Measurements from ENCODE around the gene LRRC14B.

The LRRC14B gene

GRCh38 chr5:200985-201384 lies 9.7 kb downstream of the LRRC14B start:
- Histone ChIP-seq H3K9me3 (ENCODE audit: control insufficient read depth, low read length) (no peaks in the 10 kb centered on the region), H3K27ac (no peak overlapping the region), H3K4me1 (no peaks in the 10 kb centered on the region), H3K4me2 (ENCODE audit: low read length) (no peak overlapping the region), H3K27me3 (ENCODE audit: control insufficient read depth, insufficient read depth, low read length) (no peaks in the 10 kb centered on the region), H3K79me2 (peaks cover 2% of the 10 kb centered on the region), H3K4me3 (ENCODE audit: low read depth, low read length) (no peak overlapping the region), H2AFZ (no peak overlapping the region), H3K9ac (no peak overlapping the region), H3K36me3 (ENCODE audit: control insufficient read depth, insufficient read depth, low read length) (no peaks in the 10 kb centered on the region)
- no peak for TF ChIP-seq CTCF (IDR thresholded peaks at IDR 0.05)

- Histone ChIP-seq H3K36me3 (ENCODE audit: control insufficient read depth, insufficient read depth, low read length) (no peaks in the 10 kb centered on the region), H3K79me2 (peaks cover 4% of the 10 kb centered on the region), H3K27ac (no peak overlapping the region), H3K9me3 (ENCODE audit: control insufficient read depth, low read length) (no peaks in the 10 kb centered on the region), H3K27me3 (ENCODE audit: control insufficient read depth, insufficient read depth, low read length) (no peaks in the 10 kb centered on the region), H2AFZ (no peak overlapping the region), H3K4me1 (no peaks in the 10 kb centered on the region), H3K4me2 (ENCODE audit: low read length) (no peak overlapping the region), H3K4me3 (ENCODE audit: low read depth, low read length) (no peak overlapping the region), H3K9ac (no peak overlapping the region)
- no peak for TF ChIP-seq CTCF (IDR thresholded peaks at IDR 0.05)
These were observed 10.4 kb downstream of the LRRC14B start for GRCh38 chr5:201672-202071.

GRCh38 chr5:203246-203930 lies 12.1 kb downstream of the LRRC14B start:
- Histone ChIP-seq H3K4me1 (no peaks in the 10 kb centered on the region), H3K4me2 (ENCODE audit: low read length) (no peak overlapping the region), H3K27ac (no peak overlapping the region), H3K27me3 (ENCODE audit: control insufficient read depth, insufficient read depth, low read length) (no peaks in the 10 kb centered on the region), H3K9ac (no peak overlapping the region), H3K9me3 (ENCODE audit: control insufficient read depth, low read length) (no peaks in the 10 kb centered on the region), H2AFZ (no peak overlapping the region), H3K79me2 (peaks cover 7% of the 10 kb centered on the region), H3K36me3 (ENCODE audit: control insufficient read depth, insufficient read depth, low read length) (no peaks in the 10 kb centered on the region), H3K4me3 (ENCODE audit: low read depth, low read length) (no peak overlapping the region)
- TF ChIP-seq CTCF (IDR thresholded peaks at IDR 0.05), result no peak

GRCh38 chr5:204001-204400 lies 12.7 kb downstream of the LRRC14B start:
- H2AFZ ChIP-seq, result no peak overlapping the region
- H3K9me3 ChIP-seq (ENCODE audit: control insufficient read depth, low read length), result no peaks in the 10 kb centered on the region
- no peak overlapping the region for H3K4me2 ChIP-seq (ENCODE audit: low read length)
- no peak overlapping the region for H3K4me3 ChIP-seq (ENCODE audit: low read depth, low read length)
- no peaks in the 10 kb centered on the region for H3K4me1 ChIP-seq
- no peaks in the 10 kb centered on the region for H3K27me3 ChIP-seq (ENCODE audit: control insufficient read depth, insufficient read depth, low read length)
- no peaks in the 10 kb centered on the region for H3K36me3 ChIP-seq (ENCODE audit: control insufficient read depth, insufficient read depth, low read length)
- H3K27ac ChIP-seq, result no peak overlapping the region
- no peak overlapping the region for H3K9ac ChIP-seq
- no peak for TF ChIP-seq CTCF (IDR thresholded peaks at IDR 0.05)
- H3K79me2 ChIP-seq, result peaks cover 7% of the 10 kb centered on the region

- no peak for TF ChIP-seq CTCF (IDR thresholded peaks at IDR 0.05)
- Histone ChIP-seq H3K27ac (no peak overlapping the region), H3K79me2 (peaks cover 7% of the 10 kb centered on the region), H3K27me3 (ENCODE audit: control insufficient read depth, insufficient read depth, low read length) (no peaks in the 10 kb centered on the region), H3K36me3 (ENCODE audit: control insufficient read depth, insufficient read depth, low read length) (no peaks in the 10 kb centered on the region), H3K4me3 (ENCODE audit: low read depth, low read length) (no peak overlapping the region), H3K9ac (no peak overlapping the region), H2AFZ (no peak overlapping the region), H3K4me2 (ENCODE audit: low read length) (no peak overlapping the region), H3K4me1 (no peaks in the 10 kb centered on the region), H3K9me3 (ENCODE audit: control insufficient read depth, low read length) (no peaks in the 10 kb centered on the region)
These were observed 13.2 kb downstream of the LRRC14B start for GRCh38 chr5:204462-204861.

All from parathyroid adenoma (tissue), 2 donors.